ENCODE measurements around the gene S100A2.
"Not testable (repeated sequence)": the region's sequence is repeated elsewhere in the genome, so short reads cannot be mapped to it uniquely, and the experiment has no call there.

The S100A2 gene

GRCh38 chr1:153597206-153597605 lies 31.6 kb upstream of the S100A2 start:
- DNase-seq (ENCODE audit: low read depth in 2 of 2): peak in 1 of 2 donors; percentile 72
- H3K4me3 ChIP-seq (replicated peaks in 1 of 2; ENCODE audit: low read depth in 2 of 2, low read length in 2 of 2): no peak overlapping the region
- TF ChIP-seq, protein P1, sequence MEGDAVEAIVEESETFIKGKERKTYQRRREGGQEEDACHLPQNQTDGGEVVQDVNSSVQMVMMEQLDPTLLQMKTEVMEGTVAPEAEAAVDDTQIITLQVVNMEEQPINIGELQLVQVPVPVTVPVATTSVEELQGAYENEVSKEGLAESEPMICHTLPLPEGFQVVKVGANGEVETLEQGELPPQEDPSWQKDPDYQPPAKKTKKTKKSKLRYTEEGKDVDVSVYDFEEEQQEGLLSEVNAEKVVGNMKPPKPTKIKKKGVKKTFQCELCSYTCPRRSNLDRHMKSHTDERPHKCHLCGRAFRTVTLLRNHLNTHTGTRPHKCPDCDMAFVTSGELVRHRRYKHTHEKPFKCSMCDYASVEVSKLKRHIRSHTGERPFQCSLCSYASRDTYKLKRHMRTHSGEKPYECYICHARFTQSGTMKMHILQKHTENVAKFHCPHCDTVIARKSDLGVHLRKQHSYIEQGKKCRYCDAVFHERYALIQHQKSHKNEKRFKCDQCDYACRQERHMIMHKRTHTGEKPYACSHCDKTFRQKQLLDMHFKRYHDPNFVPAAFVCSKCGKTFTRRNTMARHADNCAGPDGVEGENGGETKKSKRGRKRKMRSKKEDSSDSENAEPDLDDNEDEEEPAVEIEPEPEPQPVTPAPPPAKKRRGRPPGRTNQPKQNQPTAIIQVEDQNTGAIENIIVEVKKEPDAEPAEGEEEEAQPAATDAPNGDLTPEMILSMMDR (IDR thresholded peaks at IDR 0.05; ENCODE audit: low read depth, low read length): no peak

- no peak overlapping the region for H3K4me3 ChIP-seq (replicated peaks in 1 of 2; ENCODE audit: low read depth in 2 of 2, low read length in 2 of 2)
- TF ChIP-seq, protein P1 (IDR thresholded peaks at IDR 0.05; ENCODE audit: low read depth, low read length): no peak
- DNase-seq (ENCODE audit: low read depth in 2 of 2): no peak
Observed at GRCh38 chr1:153592748-153593147, 27.1 kb upstream of the S100A2 start.

- no peak for DNase-seq (ENCODE audit: low read depth in 2 of 2)
- TF ChIP-seq, protein P1 (IDR thresholded peaks at IDR 0.05; ENCODE audit: low read depth, low read length): no peak
- H3K4me3 ChIP-seq (replicated peaks in 1 of 2; ENCODE audit: low read depth in 2 of 2, low read length in 2 of 2): no peak overlapping the region
Observed at GRCh38 chr1:153588482-153588881, 22.8 kb upstream of the S100A2 start.

- DNase-seq (ENCODE audit: low read depth in 2 of 2): not testable (repeated sequence)
Observed at GRCh38 chr1:153588033-153588432, 22.4 kb upstream of the S100A2 start.

DNA sequence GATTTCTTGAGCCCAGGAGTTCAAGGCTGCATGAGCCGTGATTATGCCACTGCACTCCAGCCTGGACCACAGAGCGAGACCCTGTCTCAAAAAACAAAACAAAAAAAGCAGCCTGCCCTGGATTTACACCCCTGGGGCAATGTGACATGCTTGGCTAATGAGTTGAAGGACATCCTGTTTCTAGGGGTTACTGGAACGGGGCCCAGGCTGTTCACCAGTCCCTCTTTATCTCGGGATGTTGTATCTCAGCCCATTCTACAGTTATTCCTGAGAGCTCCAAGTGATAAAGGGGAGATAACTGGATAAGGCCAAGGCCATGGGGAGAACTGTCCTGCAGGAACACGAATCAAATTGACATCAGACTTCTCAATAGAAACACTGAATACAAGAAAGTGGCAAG lies 21.7 kb upstream of the S100A2 start:
- TF ChIP-seq, protein P1 (IDR thresholded peaks at IDR 0.05; ENCODE audit: low read depth, low read length): no peak
- DNase-seq (ENCODE audit: low read depth in 2 of 2): no peak

More at GRCh38 chr1:153588033-153588432, 22.4 kb upstream of the S100A2 start:
- not testable (repeated sequence) for H3K4me3 ChIP-seq (replicated peaks in 1 of 2; ENCODE audit: low read depth in 2 of 2, low read length in 2 of 2)

GRCh38 chr1:153586347-153586746 lies 20.7 kb upstream of the S100A2 start:
- TF ChIP-seq, protein P1 (IDR thresholded peaks at IDR 0.05; ENCODE audit: low read depth, low read length): no peak
- H3K4me3 ChIP-seq (replicated peaks in 1 of 2; ENCODE audit: low read depth in 2 of 2, low read length in 2 of 2): no peak overlapping the region
- DNase-seq (ENCODE audit: low read depth in 2 of 2): no peak

More for the DNA sequence above, 21.7 kb upstream of the S100A2 start:
- H3K4me3 ChIP-seq (replicated peaks in 1 of 2; ENCODE audit: low read depth in 2 of 2, low read length in 2 of 2): no peak overlapping the region

DNA sequence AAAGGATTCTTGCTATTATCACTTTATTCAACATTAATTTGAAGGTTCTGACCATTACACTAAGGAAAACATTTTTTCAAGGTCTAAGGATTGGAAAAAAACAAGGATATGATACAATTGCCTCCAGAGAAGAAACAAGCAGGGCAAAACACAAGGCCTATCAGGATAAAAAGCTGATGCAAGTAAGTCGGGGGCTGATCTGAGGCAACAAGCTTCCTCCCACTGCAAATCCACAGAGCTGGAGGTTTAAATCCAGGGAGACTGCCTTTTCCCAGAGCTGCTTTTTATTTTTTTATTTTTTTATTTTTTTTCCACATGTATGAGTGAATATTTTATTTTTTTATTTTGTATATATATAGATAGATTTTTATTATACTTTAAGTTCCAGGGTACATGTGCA lies 19.4 kb upstream of the S100A2 start:
- no peak overlapping the region for H3K4me3 ChIP-seq (replicated peaks in 1 of 2; ENCODE audit: low read depth in 2 of 2, low read length in 2 of 2)
- TF ChIP-seq, protein P1 (IDR thresholded peaks at IDR 0.05; ENCODE audit: low read depth, low read length): no peak
- no peak for DNase-seq (ENCODE audit: low read depth in 2 of 2)
